ENCODE data around the gene POLR2F.
"Not testable (repeated sequence)": the region's sequence is repeated elsewhere in the genome, so short reads cannot be mapped to it uniquely, and the experiment has no call there.

POLR2F gene

DNA sequence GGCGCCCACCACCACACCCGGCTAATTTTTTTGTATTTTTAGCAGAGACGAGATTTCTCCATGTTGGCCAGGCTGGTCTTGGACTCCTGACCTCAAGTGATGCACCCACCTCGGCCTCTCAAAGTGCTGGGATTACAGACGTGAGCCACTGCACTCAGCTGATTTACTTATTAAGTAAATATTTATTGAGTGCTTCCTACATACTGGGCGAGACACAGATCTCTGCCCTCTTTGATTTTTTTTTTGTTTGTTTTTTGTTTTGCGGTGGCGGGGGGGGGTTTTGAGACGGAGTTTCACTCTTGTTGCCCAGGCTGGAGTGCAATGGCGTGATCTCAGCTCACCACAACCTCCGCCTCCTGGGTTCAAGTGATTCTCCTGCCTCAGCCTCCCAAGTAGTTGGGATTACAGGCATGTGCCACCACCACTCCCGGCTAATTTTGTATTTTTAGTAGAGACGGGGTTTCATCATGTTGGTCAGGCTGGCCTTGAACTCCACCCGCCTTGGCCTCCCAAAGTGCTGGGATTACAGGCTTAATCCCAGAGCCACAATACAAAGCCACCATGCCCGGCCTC lies 2.4 kb downstream of the POLR2F start:
- not testable (repeated sequence) for DNase-seq

DNA sequence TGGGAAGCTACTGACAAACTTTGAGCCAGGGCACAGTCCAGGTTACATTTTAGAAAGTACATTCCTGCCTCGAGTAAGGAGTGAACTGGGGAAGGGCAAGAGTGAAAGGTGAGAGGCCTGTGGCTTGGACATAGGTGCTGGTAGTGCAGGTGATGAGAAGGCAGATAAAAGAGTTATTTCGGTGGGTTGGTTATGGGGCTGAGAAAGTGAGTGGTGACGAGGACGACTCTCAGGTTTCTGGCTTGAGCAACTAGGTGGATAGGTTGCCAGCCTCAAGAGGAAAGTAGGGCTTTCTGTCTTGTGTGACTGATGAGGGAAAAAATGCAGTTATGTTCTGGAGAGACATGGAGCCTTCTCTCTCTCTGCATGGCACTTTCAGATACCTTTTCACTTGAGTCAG lies 3.7 kb downstream of the POLR2F start:
- no peak for DNase-seq

DNA sequence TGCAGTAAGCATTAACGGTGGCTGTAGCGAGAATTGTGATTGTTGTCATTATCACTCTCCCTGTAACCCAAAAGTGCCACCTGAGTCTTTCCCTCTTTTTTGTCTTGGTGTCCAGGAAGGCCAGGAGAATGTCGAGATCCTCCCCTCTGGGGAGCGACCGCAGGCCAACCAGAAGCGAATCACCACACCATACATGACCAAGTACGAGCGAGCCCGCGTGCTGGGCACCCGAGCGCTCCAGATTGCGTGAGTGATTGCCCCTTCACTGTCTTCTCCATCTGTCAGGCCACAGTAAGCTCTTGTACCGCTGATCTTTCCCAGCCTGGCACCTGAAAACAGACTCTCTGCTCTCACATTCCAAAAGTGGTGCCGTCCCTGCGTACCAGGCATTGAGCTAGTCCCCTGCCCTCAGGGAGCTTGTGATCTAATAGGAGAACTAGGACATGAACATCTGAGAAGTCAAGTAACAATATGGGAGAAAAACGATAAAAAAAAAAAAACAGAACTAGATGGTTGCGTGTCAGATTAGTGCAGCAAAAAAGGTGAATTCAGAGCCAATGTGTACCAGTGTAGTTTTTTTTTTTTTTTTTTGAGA lies 5.8 kb downstream of the POLR2F start:
- no peak for DNase-seq

DNA sequence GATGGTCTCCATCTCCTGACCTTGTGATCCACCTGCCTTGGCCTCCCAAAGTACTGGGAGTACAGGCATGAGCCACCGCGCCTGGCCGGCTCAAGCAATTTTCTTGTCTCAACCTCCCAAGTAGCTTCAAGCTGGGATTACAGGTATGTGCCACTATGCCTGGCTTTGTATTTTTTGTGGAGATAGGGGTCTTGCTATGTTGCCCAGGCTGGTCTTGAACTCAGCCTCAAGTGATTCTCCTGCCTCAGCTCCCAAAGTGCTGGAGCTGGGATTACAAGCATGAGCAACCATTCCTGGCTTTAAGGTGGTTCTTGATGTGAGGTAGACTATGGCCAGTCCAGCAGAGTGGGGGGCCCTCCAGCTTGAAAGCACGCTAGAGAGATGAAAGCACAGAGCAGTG lies 7.6 kb downstream of the POLR2F start:
- DNase-seq, result no peak

DNA sequence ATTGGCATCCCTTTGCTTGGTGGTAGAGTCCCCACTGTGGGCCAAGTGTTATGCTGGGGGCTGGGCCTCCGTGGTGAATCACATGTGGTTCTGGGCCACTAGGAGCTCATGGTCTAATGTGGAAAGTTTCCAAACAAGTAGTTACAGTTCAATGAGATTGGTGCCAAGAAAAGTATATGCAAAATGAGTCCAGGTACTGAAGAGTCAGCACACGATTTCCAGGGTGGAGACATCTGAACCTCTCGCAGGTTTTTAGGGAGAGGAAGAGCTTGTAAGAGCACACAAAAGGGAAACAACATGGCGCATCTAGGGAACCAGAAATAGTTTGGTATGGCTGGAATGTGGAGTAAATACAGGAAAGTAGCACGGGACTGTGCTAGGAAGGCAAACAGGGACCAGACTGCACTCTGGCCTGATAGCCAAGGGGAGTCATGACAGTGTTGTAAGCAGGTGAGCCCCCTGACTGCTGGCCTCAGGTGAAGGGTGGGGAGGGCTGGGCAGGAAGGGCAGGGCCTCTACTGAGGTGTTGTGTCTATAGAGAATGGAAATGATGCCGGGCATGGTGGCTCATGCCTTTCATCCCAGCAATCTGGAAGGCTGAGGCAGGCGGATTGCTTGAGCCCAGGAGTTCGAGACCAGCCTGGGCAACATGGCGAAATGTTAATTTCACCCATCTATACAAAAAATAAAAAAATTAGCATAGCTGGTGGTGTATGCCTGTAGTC lies 12.6 kb downstream of the POLR2F start:
- no peak for DNase-seq

DNA sequence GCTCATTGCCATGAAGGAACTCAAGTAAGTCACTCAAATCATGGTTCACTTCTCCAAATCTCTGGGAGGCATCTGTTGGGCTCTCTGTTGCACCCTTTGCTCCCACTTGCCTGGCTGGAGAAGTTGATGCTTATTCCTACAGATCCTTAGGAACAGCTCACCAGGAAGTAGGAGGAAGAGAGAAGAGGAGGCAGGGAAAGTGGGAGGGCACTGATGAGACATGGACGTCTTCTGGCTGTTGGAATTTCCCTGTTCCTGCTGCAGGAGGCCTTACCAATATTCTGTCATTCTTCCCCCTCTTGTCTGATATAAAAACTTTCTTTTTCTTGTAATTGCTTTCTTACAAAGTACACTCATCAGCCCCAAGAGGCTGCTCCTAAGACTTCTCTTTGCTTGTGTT lies 13.6 kb downstream of the POLR2F start:
- DNase-seq, result no peak

DNA sequence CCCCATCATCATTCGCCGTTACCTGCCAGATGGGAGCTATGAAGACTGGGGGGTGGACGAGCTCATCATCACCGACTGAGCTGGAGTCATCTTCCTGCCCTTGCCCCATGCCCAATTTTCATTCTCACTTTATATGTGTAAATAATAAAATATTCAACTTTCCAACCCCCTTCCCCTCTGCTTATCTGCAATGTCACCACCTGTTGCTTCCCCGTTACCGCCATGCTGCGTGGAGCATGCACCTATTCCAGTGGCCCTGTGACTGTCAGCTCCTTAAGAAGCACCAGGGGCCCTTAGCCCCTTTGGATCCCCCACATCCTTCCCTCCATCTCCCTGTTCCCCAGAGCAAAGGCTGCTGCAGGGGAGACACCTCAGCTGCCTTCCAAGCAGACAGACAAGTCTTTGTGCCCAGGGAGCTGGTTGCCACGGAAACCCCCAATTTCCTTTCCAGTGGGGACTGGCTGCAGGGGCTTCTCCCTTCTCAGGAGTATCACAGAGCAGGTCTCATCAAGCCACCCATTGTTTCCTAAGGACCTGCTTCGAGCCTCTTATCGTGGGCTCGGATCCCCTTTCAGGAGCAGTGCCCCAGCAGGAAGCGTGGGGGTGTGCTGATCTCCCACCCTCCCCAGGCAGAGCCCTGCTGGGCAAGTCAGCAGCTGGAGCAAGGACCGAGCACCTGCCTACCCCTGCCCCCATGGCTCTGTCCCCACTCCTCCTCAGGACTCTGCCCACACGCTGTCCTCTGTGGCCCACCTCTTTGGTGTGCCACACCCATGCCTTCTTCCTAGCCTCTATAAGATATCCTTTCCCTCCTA lies 14.3 kb downstream of the POLR2F start:
- no peak for DNase-seq

DNA sequence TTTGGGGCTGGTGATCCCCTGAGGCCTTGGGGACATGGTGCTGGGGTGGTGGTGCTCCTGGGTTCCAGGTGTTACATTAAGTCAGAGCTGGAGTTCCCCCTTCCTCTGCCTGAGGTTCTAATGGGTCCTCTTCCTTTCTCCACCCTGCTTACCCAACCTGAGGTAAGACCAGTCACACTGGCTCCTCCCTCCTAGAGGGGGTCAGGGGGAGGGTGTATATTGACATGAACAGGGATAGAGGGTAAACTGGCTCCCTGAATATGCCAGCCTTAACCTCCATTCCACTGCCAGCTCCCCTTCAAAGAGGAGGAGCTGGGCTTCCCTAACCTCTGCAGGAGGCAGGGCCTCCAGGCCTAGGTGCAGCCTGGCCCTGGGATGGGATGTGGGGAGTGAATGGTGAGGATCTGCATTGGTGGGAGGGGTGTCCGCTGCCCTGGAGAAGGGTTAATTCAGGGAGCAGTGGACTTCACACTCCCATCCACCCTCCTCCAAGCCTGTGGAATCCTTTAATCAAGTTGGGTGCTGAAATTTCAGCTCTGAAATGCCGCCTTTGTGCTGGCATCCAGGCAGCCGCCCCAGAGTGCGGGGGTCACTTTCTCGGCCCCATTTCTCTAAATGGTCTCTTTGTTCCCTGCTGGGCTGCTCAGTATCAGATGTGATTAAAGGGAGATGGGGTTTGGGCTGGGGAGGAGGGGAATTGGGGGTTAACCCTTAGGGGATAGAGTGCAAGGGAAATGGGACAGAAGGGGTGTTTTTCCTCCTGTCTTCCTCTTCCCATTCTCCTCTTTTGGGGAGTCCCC lies 15.2 kb downstream of the POLR2F start:
- no peak for DNase-seq

DNA sequence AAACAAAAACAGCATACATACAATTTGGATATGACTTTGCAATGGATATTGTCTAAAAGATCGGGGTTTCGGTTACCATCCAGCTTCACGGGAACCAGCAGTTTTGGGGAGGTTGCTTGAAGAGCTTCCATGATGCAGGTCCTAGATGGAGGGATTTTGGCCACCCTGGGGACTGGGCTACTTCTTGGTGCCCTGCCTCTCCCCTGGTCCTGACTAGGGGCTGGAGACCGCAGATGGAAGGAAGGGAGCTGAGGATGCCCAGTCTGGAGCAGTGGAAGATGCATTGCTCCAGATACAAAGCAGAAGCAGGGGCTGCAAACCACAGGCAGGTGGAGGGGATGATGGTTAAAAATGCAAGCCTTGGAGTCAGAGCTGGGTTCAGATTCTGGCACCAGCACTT lies 17.4 kb downstream of the POLR2F start:
- DNase-seq, result no peak

DNA sequence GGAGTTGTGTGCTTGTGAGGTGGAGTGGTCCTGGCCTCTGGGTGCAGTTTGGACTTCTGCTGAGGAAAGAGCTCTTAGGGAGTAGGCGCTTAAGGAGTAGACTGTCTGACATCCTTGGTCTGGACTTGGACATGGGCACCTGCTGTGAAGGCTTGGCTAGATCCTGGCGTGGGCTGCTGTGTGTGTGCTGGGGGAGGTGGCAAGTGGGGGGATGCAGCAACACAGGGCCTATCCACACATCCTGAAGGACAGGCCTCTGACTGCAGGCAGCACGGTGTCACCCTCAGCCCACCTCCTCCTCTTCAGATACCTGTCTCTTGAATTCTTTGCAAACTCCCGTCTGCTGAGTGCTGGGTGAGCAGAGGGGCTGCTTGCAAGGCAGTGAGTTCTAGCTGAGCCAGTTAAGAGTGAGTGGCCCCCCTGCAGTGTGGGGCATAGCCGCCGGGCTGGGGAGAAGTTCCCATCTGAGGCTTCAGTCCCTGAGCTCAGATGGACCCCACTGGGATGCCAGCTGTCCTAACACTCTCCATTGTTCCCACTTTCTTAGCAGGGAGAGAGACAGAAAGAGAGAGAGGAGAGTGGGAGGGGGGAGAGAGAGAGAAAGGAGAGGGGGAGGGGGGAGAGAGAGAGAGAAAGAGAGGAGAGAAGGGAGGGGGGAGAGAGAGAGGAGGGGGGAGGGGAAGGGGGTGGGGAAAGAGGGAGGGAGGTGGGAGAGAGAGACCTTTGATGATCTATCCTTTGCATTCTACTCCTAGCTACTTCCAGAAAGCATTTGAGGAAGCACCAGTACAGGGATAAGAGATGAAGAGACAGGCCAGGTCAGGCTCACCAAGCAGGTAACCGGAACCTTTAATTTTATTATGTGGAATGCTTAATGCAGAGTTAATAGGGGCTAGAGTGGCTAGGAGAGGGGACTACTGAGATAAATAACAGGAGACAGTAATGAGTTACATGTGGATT lies 18.3 kb downstream of the POLR2F start:
- no peak for DNase-seq

DNA sequence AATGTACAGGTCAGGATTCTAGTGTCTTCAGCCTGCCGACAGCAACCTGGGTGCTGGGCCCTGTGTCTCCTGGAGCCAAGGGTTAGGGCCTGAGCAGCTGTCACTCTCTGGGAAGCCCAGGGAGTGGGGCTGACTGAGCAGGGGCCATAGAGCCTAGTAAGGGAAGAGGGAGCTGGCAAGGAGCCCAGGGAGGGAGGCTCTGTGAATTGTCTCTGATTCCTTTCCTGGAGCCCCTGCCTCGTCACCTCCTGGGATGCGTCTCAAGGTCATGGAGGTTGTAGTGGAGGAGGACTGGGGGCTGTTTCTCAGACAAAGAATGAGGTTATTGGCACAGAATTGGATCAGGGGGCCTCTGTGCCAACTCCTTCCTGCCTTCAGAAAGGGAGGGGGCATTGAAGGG lies 19.0 kb downstream of the POLR2F start:
- no peak for DNase-seq

DNA sequence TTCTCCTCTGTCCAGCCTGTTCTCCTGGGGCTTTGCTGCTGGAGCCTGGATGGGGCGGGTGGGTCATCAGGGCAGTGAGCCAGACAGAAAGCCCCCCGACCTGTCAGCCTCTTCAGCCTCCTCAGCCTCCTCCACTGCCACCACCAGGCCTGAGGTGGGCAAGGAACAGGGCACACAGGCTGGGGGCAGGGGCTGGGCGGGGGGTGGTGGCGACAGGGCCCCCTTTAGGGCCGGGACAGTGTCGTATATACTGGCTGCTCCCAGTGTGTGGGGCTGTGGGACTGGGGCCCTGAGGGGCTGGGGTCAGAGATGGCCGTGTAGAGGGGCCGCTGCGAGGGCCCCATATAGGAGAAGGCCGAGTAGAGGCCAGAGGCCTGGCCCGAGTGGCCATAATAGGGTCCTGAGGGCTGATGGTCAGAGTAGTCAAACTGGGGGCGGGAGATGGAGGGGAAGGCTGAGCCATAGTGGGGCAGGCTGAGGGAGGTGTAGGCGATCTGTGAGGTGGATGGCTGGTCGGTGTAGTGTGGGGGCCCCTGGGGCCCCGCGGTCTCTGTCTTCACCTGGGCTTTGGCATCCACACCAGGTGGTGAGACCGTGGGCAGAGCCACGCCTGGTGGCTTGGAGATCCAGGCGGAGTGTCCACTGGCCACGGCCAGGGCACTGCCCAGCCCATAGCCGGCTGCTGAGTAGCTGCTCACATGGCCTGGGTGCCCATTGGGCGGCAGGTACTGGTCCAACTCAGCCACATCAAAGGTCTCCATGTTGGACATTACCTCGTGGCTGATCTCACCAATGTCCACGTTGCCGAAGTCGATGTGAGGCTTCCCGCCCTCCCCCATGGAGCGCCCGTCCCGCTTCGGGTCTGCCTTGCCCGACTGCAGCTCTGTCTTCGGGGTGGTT lies 20.0 kb downstream of the POLR2F start:
- no peak for DNase-seq

DNA sequence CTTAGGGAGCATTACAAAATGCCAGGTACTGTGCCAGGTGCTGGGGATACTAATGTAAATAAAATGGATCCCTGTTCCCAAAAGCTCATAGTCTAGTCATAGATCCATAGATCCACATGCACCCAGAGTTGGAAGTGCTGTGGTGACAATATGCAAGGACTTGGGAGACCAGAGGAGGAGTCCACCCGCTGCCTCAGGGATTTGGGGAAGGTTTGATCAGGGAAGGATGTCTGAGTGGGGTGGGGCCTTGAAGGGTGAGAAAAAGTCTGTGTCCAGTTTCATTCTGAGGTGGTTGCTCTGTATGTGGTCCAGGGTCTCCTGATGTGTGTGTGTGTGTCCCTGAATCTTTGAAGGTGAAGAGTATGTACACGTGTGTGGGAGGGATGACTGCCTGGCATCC lies 21.7 kb downstream of the POLR2F start:
- DNase-seq, result no peak

DNA sequence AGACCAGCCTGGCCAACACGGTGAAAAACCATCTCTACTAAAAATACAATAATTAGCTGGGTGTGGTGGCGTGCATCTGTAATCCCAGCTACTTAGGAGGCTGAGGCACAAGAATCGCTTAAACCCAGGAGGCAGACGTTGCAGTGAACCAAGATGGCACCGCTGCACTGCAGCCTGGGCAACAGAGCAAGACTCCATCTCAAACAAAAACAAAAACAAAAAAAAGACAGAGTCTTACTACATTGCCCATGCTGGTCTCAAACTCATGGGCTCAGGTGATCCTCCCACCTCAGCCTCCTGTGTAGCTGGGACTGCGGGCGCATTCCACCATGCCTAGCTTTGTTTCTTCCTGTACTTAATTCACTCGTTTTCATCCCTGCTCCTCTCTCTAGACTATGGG lies 22.5 kb downstream of the POLR2F start:
- DNase-seq, result not testable (repeated sequence)

DNA sequence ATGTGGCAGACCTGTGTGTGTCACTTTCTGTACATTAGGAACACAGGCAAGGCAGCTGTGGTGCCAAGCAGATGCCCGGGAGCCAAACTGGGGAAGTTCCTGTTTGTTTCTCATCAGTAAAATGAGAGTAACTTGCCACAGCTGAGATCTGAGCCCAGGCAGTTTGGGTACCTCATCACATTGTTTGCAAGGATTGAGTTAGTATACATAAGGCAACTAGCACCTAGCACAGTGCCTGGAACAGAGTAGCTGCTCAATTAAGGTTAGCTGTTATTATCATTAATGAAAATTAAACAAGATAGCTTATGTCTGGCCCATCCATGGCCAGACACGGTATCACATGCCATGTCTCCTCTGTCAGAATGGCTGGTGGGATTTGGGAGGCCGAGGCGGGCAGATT lies 23.0 kb downstream of the POLR2F start:
- DNase-seq, result no peak

DNA sequence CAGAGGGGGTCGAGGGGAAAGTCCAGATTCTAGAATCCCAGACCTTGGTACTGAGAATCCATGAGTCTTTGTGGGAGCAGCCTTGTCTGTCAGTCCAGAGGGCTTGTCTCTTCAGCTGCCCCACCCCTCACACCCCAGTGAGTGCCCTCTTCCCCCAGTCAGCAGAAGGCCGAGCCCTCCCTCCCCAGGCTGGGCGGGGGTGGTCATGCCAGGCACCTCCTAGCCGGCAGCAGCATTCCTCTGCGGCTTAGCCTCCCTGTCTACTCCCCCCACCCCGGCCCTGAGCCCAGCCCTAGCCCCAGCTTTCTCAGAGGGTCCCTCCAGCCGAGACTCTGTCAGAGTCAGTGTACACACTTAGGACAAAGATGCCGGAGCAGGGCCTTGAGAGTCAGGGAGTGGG lies 26.3 kb downstream of the POLR2F start:
- DNase-seq, result no peak

DNA sequence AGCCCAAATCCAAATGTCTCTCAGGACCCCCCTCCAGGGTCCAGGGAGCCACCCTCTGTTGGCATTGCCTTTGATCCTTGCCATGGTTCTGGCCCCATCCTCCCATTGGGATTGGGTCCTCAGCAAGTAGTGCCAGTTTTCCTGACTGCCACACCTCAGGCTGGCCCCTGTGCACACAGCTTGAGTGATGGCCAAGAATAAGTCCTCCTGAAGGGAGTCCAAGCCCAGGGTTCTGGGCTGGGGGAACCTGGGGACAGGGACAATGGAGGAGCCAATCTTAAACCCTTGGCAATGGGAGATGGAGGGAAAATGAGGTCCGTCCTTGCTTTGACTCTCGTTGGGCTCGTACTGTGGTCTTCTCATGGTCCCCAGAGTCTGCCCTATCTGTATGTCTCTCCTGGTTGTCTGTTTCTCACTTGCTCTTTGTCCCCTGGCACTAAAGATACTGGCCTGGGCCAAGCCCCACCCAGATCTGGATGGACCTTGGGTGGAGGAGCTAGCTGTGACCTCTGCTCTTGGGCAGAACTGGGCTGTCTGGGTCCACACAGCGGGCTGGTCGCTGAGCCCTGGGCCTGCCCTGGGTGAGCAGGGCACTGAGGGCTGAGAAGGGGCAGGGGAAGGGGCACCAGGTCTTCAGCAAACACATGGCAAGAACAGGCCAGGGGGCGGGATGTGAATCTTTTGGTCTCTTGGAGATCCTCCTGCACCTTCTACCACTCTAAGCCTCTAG lies 27.9 kb downstream of the POLR2F start:
- no peak for DNase-seq

DNA sequence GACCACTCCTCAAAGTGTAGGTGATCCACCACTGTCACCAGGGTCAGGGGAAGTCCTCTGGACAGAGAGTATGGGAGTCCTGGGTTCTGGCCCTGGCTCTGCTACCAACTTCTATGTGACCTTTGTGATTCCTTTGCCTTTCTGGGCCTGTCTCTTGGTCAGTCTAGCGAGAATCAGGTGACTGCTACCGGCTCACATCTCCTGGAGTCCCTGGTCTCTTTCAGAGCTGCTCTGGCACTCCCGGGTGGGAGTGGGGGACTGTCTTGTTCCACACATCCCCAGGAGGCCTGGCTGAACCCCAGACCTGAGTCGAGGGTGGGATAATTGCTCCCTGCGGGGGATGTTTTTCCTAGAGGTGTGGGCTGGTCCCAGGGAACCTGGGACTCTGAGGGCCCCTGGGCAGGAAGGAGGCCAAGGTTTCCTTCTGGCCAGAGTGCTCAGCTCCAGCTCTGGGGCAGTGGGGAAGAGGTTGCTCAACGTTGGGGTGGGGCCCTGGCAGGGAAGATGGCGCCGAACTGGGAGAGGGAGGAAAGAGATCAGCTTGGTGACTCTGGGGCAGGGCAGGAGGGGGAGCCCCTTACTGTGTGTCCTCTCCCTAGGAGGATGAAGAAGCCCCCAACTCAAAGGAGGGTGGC lies 28.8 kb downstream of the POLR2F start:
- no peak for DNase-seq

Measured in SHP77 treated with DMSO at 0.1 percent for 48 hours (cell line).